ENCODE measurements around the gene EBF4.
"Not testable (repeated sequence)": the region's sequence is repeated elsewhere in the genome, so short reads cannot be mapped to it uniquely, and the experiment has no call there.

The EBF4 gene

GRCh38 chr20:2756056-2756611 is 63.6 kb downstream of the EBF4 start:
- peaks cover 53% of the 10 kb centered on the region for H3K27me3 Mint-ChIP-seq
- H3K36me3 Mint-ChIP-seq (ENCODE audit: low read depth), result no peaks in the 10 kb centered on the region
- H3K4me3 Mint-ChIP-seq, result no peak overlapping the region
- peaks cover 40% of the 10 kb centered on the region for H3K4me1 Mint-ChIP-seq (ENCODE audit: low read depth)
- intact Hi-C loops (cut with micrococcal nuclease), result loop anchor here (5.0 kb wide), 1 partner anchor 96 kb away; no protein-coding TSS in a partner anchor
- no peaks in the 10 kb centered on the region for H3K9me3 Mint-ChIP-seq
- H3K27ac Mint-ChIP-seq, result no peak overlapping the region

GRCh38 chr20:2757001-2757400 is 64.4 kb downstream of the EBF4 start:
- intact Hi-C loops (cut with micrococcal nuclease), result loop anchor here (5.0 kb wide), 1 partner anchor 95 kb away; no protein-coding TSS in a partner anchor
- H3K4me1 Mint-ChIP-seq (ENCODE audit: low read depth), result peaks cover 35% of the 10 kb centered on the region
- no peaks in the 10 kb centered on the region for H3K9me3 Mint-ChIP-seq
- H3K27ac Mint-ChIP-seq, result no peak overlapping the region
- no peaks in the 10 kb centered on the region for H3K36me3 Mint-ChIP-seq (ENCODE audit: low read depth)
- peaks cover 53% of the 10 kb centered on the region for H3K27me3 Mint-ChIP-seq
- H3K4me3 Mint-ChIP-seq, result no peak overlapping the region

- no peak overlapping the region for H3K4me3 Mint-ChIP-seq
- H3K4me1 Mint-ChIP-seq (ENCODE audit: low read depth), result peaks cover 30% of the 10 kb centered on the region
- H3K27ac Mint-ChIP-seq, result no peak overlapping the region
- peaks cover 52% of the 10 kb centered on the region for H3K27me3 Mint-ChIP-seq
- H3K9me3 Mint-ChIP-seq, result no peaks in the 10 kb centered on the region
- intact Hi-C loops (cut with micrococcal nuclease), result loop anchor here (5.0 kb wide), 1 partner anchor 94 kb away; no protein-coding TSS in a partner anchor
- no peaks in the 10 kb centered on the region for H3K36me3 Mint-ChIP-seq (ENCODE audit: low read depth)
Observed at GRCh38 chr20:2757969-2758368, 65.4 kb downstream of the EBF4 start.

GRCh38 chr20:2759143-2759542 is 66.6 kb downstream of the EBF4 start:
- peaks cover 48% of the 10 kb centered on the region for H3K27me3 Mint-ChIP-seq
- H3K9me3 Mint-ChIP-seq, result no peaks in the 10 kb centered on the region
- no peaks in the 10 kb centered on the region for H3K36me3 Mint-ChIP-seq (ENCODE audit: low read depth)

GRCh38 chr20:2759603-2760296 is 67.2 kb downstream of the EBF4 start:
- H3K27me3 Mint-ChIP-seq, result peaks cover 42% of the 10 kb centered on the region
- H3K4me3 Mint-ChIP-seq, result no peak overlapping the region
- no peak overlapping the region for H3K27ac Mint-ChIP-seq
- H3K4me1 Mint-ChIP-seq (ENCODE audit: low read depth), result peaks cover 15% of the 10 kb centered on the region
- intact Hi-C loops (cut with micrococcal nuclease), result loop anchor here (5.0 kb wide), 1 partner anchor 93 kb away; no protein-coding TSS in a partner anchor
- no peaks in the 10 kb centered on the region for H3K36me3 Mint-ChIP-seq (ENCODE audit: low read depth)
- H3K9me3 Mint-ChIP-seq, result no peaks in the 10 kb centered on the region

More at GRCh38 chr20:2759143-2759542, 66.6 kb downstream of the EBF4 start:
- intact Hi-C loops (cut with micrococcal nuclease), result loop anchor here (5.0 kb wide), 1 partner anchor 93 kb away; no protein-coding TSS in a partner anchor
- no peak overlapping the region for H3K4me3 Mint-ChIP-seq
- no peak overlapping the region for H3K27ac Mint-ChIP-seq
- H3K4me1 Mint-ChIP-seq (ENCODE audit: low read depth), result peaks cover 20% of the 10 kb centered on the region

- Mint-ChIP-seq H3K27me3 (peaks cover 36% of the 10 kb centered on the region), H3K4me1 (ENCODE audit: low read depth) (peaks cover 9% of the 10 kb centered on the region), H3K4me3 (no peak overlapping the region), H3K9me3 (no peaks in the 10 kb centered on the region), H3K36me3 (ENCODE audit: low read depth) (no peaks in the 10 kb centered on the region), H3K27ac (no peak overlapping the region)
- intact Hi-C loops (cut with micrococcal nuclease), result no loop called here
Observed at GRCh38 chr20:2760297-2760951, 67.8 kb downstream of the EBF4 start.

- intact Hi-C loops (cut with micrococcal nuclease), result no loop called here
- H3K4me3 Mint-ChIP-seq, result no peak overlapping the region
- H3K9me3 Mint-ChIP-seq, result no peaks in the 10 kb centered on the region
- peaks cover 31% of the 10 kb centered on the region for H3K27me3 Mint-ChIP-seq
- peaks cover 7% of the 10 kb centered on the region for H3K4me1 Mint-ChIP-seq (ENCODE audit: low read depth)
- no peak overlapping the region for H3K27ac Mint-ChIP-seq
- H3K36me3 Mint-ChIP-seq (ENCODE audit: low read depth), result no peaks in the 10 kb centered on the region
Observed at GRCh38 chr20:2760952-2761305, 68.3 kb downstream of the EBF4 start.

GRCh38 chr20:2761885-2762284 is 69.3 kb downstream of the EBF4 start:
- Mint-ChIP-seq H3K9me3 (no peaks in the 10 kb centered on the region), H3K27me3 (peaks cover 21% of the 10 kb centered on the region), H3K4me1 (ENCODE audit: low read depth) (no peaks in the 10 kb centered on the region), H3K4me3 (no peak overlapping the region), H3K27ac (no peak overlapping the region), H3K36me3 (ENCODE audit: low read depth) (no peaks in the 10 kb centered on the region)
- intact Hi-C loops (cut with micrococcal nuclease), result no loop called here

- intact Hi-C loops (cut with micrococcal nuclease), result no loop called here
- peaks cover 21% of the 10 kb centered on the region for H3K27me3 Mint-ChIP-seq
Observed at GRCh38 chr20:2762578-2763131, 70.1 kb downstream of the EBF4 start.

GRCh38 chr20:2763186-2763585 is 70.6 kb downstream of the EBF4 start:
- H3K36me3 Mint-ChIP-seq (ENCODE audit: low read depth), result no peaks in the 10 kb centered on the region
- no peak overlapping the region for H3K4me3 Mint-ChIP-seq
- no peaks in the 10 kb centered on the region for H3K9me3 Mint-ChIP-seq
- intact Hi-C loops (cut with micrococcal nuclease), result no loop called here
- H3K4me1 Mint-ChIP-seq (ENCODE audit: low read depth), result no peaks in the 10 kb centered on the region
- H3K27me3 Mint-ChIP-seq, result peaks cover 21% of the 10 kb centered on the region
- H3K27ac Mint-ChIP-seq, result no peak overlapping the region

More at GRCh38 chr20:2762578-2763131, 70.1 kb downstream of the EBF4 start:
- Mint-ChIP-seq H3K4me3 (no peak overlapping the region), H3K27ac (no peak overlapping the region), H3K9me3 (no peaks in the 10 kb centered on the region), H3K36me3 (ENCODE audit: low read depth) (no peaks in the 10 kb centered on the region), H3K4me1 (ENCODE audit: low read depth) (no peaks in the 10 kb centered on the region)

GRCh38 chr20:2767768-2768631 is 75.4 kb downstream of the EBF4 start:
- no peak overlapping the region for H3K27ac Mint-ChIP-seq
- peaks cover 19% of the 10 kb centered on the region for H3K4me1 Mint-ChIP-seq (ENCODE audit: low read depth)
- no peak overlapping the region for H3K4me3 Mint-ChIP-seq
- H3K9me3 Mint-ChIP-seq, result no peaks in the 10 kb centered on the region
- intact Hi-C loops (cut with micrococcal nuclease), result no loop called here
- H3K27me3 Mint-ChIP-seq, result peaks cover 31% of the 10 kb centered on the region
- no peaks in the 10 kb centered on the region for H3K36me3 Mint-ChIP-seq (ENCODE audit: low read depth)

- Mint-ChIP-seq H3K4me3 (no peak overlapping the region), H3K9me3 (no peaks in the 10 kb centered on the region), H3K4me1 (ENCODE audit: low read depth) (peaks cover 25% of the 10 kb centered on the region), H3K27me3 (peaks cover 28% of the 10 kb centered on the region), H3K36me3 (ENCODE audit: low read depth) (no peaks in the 10 kb centered on the region), H3K27ac (peak overlapping the region; percentile 13)
- intact Hi-C loops (cut with micrococcal nuclease), result no loop called here
Observed at GRCh38 chr20:2768632-2769015, 76.0 kb downstream of the EBF4 start.

- Mint-ChIP-seq H3K27me3 (peaks cover 23% of the 10 kb centered on the region), H3K4me1 (ENCODE audit: low read depth) (peaks cover 25% of the 10 kb centered on the region)
- H3K9me3 Mint-ChIP-seq; H3K36me3 Mint-ChIP-seq (ENCODE audit: low read depth); H3K27ac Mint-ChIP-seq; intact Hi-C loops (cut with micrococcal nuclease); H3K4me3 Mint-ChIP-seq: not testable (repeated sequence)
Observed at GRCh38 chr20:2770091-2770490, 77.5 kb downstream of the EBF4 start.

Measured in dendritic cell treated with granulocyte-macrophage colony-stimulating factor and Interleukin-4, amounts not matched to agents 40 ng/mL and 50 ng/mL, for 4 days (primary cell).